GM19193 (cell line): Measurements from ENCODE around the gene FERMT2.

Experiments used
- POLR2A ChIP-seq: IDR thresholded peaks from 4 replicates; pipeline ENCODE4 v1.6.1; 2011; ENCODE audit not compliant: insufficient read depth, insufficient read length; ENCODE audit errors: extremely low read depth

The FERMT2 gene

DNA sequence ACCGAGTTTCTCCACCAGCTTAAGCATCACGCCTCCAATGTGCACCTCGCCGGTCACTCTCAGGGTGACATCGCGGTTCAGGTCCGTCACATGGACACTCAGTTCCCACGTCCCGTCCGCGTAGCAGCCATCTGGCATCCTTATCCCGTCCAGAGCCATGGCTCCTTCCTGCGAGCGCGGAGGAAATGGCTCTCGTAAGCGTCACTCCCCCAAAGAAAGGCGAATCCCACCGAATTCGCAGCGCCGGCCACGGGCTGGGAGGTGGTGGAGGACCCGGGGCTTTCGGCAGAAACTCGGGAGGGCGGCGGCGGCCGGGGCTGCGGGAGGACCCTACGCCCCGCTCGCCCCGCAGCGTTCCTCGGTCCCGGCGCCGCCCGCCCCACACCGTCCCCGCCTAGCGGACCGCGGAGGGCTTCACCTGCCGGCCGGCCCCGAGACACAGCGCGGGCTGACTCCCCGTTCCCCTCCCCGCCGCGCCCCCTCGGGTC is 396 bp downstream of the FERMT2 start:
- no peak for TF ChIP-seq POLR2A

DNA sequence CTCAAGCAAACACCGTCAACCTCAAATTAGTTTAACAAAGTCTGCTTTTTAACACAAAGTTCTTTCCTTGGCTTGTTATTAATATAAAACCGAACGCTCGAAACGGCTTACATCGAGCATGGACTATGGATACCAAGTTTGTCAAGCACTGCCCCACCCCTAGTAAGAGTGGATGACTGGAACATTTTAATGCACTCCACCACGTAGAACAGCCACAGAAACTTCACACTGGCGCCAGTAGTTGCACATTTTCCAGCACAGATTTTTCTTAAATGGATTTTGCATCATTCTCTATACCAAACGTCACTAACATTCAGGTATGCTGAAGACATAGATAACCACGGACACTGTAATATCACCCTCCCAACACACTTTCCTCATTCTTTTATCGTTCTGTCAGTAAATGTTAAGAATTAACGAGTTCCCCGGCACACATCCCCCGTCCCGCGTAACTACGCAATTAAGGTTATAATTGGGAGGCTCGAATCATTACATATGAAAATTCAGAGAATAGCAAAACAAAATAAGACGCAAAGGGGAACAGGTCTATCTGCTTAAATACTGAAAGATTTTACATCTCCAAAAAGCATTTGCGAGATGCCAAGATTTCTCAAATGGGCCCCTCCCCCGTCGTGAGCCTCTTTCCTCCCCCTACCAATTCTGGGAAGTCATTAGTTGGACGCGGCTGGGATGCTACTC is 990 bp downstream of the FERMT2 start:
- TF ChIP-seq POLR2A: no peak

DNA sequence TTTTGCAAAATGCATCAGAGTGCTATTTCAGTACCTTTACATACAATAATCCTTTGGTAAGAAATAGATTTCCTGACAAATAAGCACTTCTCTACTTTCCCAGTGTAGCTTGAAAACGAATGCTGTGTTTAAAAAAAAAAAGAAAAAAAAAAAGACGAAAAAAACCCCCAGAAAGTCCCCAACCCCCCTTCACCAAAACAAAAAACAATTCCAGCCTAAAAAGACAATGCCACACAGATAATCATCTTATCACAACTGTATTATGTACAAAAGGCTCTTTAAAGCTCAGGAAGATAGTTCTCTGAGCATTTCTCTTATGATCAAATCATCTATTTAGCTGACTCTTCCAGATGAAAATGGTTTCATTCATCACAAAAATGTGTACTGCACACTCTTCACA is 1.6 kb downstream of the FERMT2 start:
- no peak for TF ChIP-seq POLR2A

DNA sequence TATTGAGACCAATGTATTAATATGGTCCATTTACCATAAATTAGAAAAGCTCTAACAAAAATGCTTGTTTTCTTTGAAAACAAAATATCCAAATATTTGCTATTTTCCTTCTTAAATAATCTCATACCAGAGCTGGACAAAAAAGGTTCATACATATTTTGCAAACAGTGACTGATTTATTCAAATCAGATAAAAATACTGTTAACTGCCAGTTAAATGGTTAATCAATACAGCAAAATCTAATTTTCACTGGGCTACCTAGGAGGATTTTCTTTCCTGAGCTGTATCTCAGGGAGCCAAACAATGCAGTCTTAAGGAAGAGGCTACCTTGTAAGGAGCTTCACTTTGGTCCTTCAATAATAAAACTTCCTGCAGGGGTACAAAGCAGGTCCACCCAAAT is 2.0 kb downstream of the FERMT2 start:
- no peak for TF ChIP-seq POLR2A

DNA sequence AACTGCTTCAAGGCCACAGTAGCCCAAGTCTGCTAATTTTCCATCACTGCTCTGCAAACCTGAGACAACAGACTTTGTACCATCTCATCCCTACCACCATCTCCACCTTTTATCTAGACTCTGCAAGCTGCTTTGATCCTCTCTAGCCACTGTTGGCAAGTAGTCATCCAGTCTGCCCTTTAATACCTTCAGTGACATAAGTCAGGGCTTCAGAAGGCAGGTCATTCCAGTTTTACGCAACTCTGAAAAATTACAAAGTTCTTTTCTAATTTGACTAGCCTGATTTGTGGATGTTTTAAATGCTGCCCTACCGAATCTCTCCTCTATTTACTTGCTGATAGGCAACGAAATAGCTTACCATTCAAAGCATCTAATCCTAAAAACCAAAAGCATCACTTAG is 2.8 kb downstream of the FERMT2 start:
- no peak for TF ChIP-seq POLR2A

DNA sequence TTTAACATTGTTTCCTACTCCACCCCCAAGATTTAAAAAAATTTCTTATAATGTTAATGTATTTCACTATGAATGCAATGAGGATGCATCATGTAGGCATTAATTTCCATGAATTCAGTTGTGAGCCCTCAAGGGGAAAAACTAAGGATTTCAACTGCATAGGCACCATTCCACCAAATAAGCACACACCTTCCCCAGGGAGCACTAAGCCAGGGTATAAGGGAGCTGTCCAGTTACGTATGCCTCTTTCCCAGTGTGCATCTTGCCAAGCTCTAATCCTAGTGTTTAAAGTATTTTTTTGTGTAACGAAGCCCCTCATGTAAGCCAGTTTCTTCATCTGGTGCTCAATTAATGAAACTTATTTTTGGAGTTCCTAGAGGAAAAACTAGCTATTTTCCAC is 6.6 kb downstream of the FERMT2 start:
- TF ChIP-seq POLR2A: no peak

DNA sequence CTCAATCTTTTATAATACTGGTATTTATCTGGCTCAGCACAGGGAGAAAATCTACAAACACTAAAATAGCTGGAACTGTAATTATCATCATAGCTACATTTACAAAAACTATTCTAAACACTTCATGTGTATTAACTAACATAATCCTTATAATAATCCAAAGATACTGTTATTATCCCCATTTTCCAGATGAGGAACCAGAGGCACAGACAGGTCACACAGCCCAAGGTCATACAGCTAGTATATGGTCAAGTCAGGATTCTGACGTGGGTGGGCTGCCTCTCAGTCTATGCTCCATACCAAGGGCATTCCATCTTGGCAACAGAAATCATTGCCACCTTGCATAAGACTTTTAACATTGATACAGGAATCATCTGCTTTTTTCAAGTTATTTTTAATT is 11.4 kb downstream of the FERMT2 start:
- no peak for TF ChIP-seq POLR2A

DNA sequence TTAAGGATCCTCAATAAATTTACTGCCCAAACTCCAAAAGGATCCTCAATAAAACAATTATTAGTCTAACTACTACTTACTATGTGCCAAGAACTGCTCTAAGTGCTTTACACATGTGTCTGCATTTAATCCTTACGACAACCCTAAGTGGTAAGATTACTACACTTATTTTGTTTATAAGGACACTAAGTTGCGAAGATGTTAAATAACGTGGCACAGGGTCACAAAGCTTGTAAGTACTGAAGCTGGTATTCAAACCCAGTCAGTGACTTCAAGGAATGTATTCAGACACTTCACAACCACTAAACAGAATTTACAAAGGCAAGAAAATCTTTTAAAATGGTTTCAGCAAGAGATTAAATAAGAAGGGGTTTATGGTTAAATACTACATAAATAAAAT is 13.0 kb downstream of the FERMT2 start:
- no peak for TF ChIP-seq POLR2A

DNA sequence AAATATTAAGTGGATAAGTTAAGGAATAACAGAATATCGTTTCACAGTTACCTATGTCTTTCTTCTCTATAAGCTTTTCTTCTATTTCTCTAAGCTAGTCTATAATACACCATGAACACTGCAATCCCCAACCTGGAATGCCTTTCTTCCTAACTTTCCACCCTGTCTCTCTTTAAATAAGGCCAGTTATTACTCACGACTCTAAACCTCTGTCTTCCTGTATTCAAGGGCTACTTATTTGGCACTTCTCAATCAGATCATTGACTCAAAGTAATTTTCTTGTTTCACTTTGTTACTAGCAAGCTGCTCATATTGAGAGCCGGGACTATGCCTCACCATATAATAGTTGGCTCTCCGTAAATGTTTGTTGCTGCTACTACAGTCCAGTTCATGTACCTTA is 13.5 kb downstream of the FERMT2 start:
- TF ChIP-seq POLR2A: no peak

DNA sequence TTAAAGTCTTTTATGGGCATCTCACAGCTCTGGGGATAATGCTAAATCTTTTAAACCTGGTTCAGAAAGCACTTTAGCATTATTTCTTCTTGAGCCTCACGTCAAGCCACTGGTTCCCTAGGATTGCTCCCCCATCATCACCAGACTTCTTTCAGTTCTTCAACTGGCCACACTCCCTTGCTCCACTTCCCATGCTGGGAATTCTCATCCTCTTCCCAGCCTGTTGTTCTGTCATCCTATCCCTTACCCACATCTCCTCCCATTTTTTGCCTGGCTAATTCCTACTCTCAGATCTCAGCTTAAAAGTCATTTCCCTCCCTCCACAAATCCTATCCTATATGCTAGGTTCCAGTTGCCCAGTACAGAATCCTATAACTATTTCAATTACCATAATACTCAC is 14.4 kb downstream of the FERMT2 start:
- no peak for TF ChIP-seq POLR2A

DNA sequence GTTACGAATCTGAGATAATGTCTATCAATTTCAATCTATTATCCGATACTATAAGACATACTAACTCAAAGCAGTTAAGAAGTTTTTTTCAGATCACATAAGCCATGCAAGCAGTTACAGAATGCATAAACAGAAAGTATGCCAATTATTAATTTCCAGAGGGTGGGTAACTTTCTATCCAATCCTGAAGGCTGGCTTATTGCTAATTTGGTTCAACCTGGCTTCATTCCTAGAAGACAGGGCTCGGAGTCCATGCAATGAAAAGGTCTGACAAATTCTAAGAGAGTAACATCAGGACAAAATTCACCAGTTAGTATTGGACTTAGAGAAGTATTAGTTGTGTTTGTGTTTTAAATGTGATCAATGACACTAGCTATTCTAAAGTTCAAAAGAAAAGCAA is 15.0 kb downstream of the FERMT2 start:
- TF ChIP-seq POLR2A: no peak

DNA sequence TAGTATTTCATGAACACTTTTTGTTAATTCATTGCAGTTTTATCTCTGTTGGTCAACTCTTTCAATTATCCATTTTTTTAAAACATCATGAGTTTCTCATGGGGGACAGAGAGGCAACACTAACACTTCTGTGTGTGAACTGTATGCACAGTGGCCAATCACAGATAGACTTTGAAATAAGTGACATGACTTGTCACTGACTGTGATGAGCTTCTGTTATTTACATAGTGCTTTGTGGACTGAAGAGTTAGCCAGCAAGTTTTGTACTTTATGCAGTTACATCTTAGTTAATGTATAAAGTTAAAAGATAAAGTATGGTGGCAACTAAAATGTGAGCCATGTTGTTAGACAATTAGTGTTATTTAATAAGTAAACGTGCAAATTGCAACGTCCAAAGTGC is 16.1 kb downstream of the FERMT2 start:
- no peak for TF ChIP-seq POLR2A

DNA sequence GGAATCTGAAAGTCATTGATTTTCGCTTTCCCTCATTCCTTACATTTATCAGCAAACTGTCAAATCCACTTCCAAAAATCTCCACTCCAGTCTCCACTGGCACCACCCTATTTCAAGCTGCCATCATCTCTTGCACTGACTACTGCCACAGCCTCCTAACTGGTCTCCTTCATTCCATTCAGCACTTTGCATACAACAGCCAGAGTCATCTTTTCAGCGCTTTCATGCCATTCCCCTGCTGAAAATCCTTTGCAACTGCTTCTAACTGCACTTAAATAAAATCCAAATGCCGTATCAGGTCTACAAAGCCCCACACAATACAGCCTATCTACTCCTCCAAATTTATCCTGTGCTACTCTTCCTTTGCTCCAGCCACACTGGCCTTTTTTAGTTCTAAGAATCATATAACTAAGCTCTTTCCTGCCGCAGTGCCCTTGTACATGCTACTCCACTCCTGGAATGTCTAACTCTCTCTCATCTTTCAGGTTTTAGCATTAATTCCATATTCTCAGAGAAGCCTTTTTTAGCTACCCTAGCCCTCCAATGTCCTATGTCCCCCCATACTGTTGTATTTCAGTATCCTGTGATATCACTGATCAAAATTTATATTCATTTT is 21.6 kb downstream of the FERMT2 start:
- TF ChIP-seq POLR2A: no peak

DNA sequence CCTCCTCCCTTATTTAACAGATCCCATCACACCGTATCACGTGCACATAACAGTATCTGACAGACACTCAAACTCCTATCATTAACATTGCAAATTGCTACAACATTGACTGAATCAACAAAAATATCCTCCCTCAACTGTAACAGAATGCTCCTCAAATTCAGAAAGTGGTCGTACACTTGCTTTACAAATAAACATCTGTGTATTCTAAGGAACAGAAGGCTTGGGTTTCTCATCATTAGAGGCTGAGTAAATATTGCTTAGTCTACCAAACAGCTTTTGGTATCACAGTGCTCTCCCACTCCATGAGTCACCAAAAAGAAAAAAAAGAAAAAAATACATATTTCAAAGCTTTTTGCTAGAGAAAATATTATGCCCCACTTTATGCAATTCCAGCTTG is 23.9 kb downstream of the FERMT2 start:
- TF ChIP-seq POLR2A: no peak

DNA sequence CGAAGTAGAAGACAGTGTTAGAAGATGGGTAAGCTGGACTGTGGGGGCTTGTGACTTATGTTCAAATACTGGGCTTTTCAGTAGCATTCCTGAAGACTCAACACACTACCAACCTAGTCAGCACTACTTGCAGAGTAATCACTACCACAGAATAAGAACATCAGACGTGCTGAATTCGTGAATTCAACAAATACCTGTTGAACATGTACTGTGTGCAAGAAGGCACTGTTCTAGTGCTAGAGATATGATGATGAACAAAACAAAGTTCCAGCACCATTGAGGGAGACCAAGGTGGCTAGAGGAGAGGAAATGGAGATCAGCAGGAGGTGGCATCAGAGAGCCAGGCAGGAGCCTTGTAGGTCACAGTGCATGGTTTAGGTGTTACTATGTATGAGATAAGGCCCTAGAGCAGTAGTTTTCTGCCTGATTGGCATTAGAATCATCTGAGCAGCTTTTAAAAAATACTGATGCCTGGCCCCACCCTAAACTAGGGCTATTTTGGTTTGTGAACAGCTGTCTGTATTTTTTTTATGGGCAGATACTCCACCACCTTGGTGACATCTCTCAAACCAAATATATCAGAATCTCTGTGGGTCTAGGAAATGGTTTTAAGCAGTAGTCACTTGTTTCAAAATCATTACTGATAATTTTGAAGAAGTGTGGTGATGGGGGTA is 26.8 kb downstream of the FERMT2 start:
- TF ChIP-seq POLR2A: no peak

DNA sequence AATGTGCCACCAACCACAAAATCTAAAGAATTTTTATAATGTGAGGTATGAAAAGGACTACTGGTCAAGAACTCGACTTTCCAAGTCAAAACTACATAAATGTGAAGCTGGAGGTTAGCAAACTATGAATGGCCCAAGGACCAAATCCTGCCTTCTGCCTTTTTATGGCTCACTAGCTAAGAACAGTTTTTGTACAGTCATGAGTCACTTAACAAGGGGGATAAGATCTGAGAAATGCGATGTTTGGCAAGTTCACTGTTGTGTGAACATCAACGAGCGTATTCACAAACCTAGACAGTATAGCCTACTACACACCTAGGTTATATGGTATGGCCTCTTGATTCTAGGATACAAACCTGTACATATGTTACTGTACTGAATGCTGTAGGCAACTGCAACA is 28.2 kb downstream of the FERMT2 start:
- TF ChIP-seq POLR2A: no peak
